NT2/D1 (cell line): ENCODE data around the gene NAALADL1.

ENCODE experiments used
- YY1 ChIP-seq: IDR thresholded peaks from 2 replicates; pipeline ENCODE4 v1.6.1; 2011; ENCODE audit not compliant: insufficient read length, insufficient read depth
- ZNF274 ChIP-seq: IDR thresholded peaks from 2 replicates; pipeline ENCODE4 v1.6.1; 2011; ENCODE audit warnings: mild to moderate bottlenecking, low read depth, low read length

GRCh38 chr11:65089621-65090020 is 31.3 kb upstream of the NAALADL1 start:
- no peak for TF ChIP-seq YY1
- TF ChIP-seq ZNF274, result no peak
